NT2/D1 (cell line): ENCODE measurements around the gene RELN.
"Not testable (repeated sequence)": the region's sequence is repeated elsewhere in the genome, so short reads cannot be mapped to it uniquely, and the experiment has no call there.

Experiments used
- DNase-seq: peaks from one replicate; pipeline ENCODE4 v3.0.0-alpha.2; 2011; ENCODE audit warnings: low read depth, low spot score
- H3K27me3 ChIP-seq: 2 replicates; pipeline ENCODE4 v1.6.0; 2011; ENCODE audit warnings: mild to moderate bottlenecking; ENCODE audit not compliant: insufficient read length, insufficient read depth
- H3K36me3 ChIP-seq: 2 replicates; pipeline ENCODE4 v1.6.1; 2011; ENCODE audit warnings: mild to moderate bottlenecking, low read length, mixed read lengths; ENCODE audit not compliant: insufficient read depth, insufficient read length
- H3K4me1 ChIP-seq: 2 replicates; pipeline ENCODE4 v1.5.1; 2011; ENCODE audit not compliant: insufficient read depth, insufficient read length
- H3K4me3 ChIP-seq: 2 replicates; pipeline ENCODE4 v1.5.1; 2011; ENCODE audit warnings: low read depth; ENCODE audit not compliant: insufficient read length
- H3K9ac ChIP-seq: 2 replicates; pipeline ENCODE4 v1.6.0; 2011; ENCODE audit warnings: low read depth; ENCODE audit not compliant: insufficient read length
- H3K9me3 ChIP-seq: 2 replicates; pipeline ENCODE4 v1.5.1; 2011; ENCODE audit warnings: mild to moderate bottlenecking, low read length; ENCODE audit not compliant: insufficient read depth
- SUZ12 ChIP-seq: IDR thresholded peaks from 2 replicates; pipeline ENCODE4 v1.6.1; 2011; ENCODE audit not compliant: insufficient read length, insufficient read depth; ENCODE audit errors: extremely low read depth
- YY1 ChIP-seq: IDR thresholded peaks from 2 replicates; pipeline ENCODE4 v1.6.1; 2011; ENCODE audit not compliant: insufficient read length, insufficient read depth
- ZNF274 ChIP-seq: IDR thresholded peaks from 2 replicates; pipeline ENCODE4 v1.6.1; 2011; ENCODE audit warnings: mild to moderate bottlenecking, low read depth, low read length

The RELN gene

DNA sequence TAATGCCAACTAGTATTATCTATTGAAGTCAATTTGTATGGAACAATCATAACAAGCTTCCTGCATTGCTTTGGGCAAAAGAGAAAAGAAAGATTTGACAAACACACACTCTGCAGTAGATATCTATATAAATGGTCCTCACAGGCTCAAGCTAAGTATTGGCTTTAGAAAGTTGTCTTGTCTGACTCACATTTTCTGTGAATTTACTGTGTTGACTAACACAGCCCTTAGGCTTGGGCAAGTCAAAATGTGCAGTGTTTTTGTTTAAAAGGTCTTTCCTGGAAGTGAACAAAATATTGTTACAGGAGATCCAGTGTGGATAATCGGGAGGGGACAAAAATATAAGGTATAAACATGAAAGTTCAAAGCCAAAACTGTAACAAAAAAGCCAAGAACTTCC lies 194.4 kb downstream of the RELN start:
- TF ChIP-seq YY1 (no peak), SUZ12 (no peak)
- Histone ChIP-seq H3K27me3 (no peaks in the 10 kb centered on the region), H3K9me3 (no peaks in the 10 kb centered on the region), H3K4me3 (no peak overlapping the region), H3K9ac (no peak overlapping the region), H3K4me1 (no peaks in the 10 kb centered on the region), H3K36me3 (no peaks in the 10 kb centered on the region)
- DNase-seq, result no peak

- DNase-seq, result no peak
- no peak overlapping the region for H3K9ac ChIP-seq
- no peaks in the 10 kb centered on the region for H3K9me3 ChIP-seq
- no peaks in the 10 kb centered on the region for H3K36me3 ChIP-seq
- no peaks in the 10 kb centered on the region for H3K4me1 ChIP-seq
- no peaks in the 10 kb centered on the region for H3K27me3 ChIP-seq
- no peak overlapping the region for H3K4me3 ChIP-seq
- TF ChIP-seq YY1 (no peak), SUZ12 (no peak), ZNF274 (no peak)
Measured at GRCh38 chr7:103794424-103794823, 195.0 kb downstream of the RELN start.

- Histone ChIP-seq H3K4me1 (no peaks in the 10 kb centered on the region), H3K9me3 (no peaks in the 10 kb centered on the region), H3K9ac (no peak overlapping the region), H3K4me3 (no peak overlapping the region), H3K27me3 (no peaks in the 10 kb centered on the region), H3K36me3 (no peaks in the 10 kb centered on the region)
- no peak for DNase-seq
- TF ChIP-seq ZNF274 (no peak), SUZ12 (no peak), YY1 (no peak)
Measured at GRCh38 chr7:103793614-103794013, 195.8 kb downstream of the RELN start.

GRCh38 chr7:103791894-103792293 lies 197.6 kb downstream of the RELN start:
- Histone ChIP-seq H3K9me3 (no peaks in the 10 kb centered on the region), H3K4me3 (no peak overlapping the region), H3K36me3 (no peaks in the 10 kb centered on the region), H3K4me1 (no peaks in the 10 kb centered on the region), H3K9ac (no peak overlapping the region), H3K27me3 (no peaks in the 10 kb centered on the region)
- no peak for DNase-seq
- TF ChIP-seq YY1, result no peak
- no peak for TF ChIP-seq SUZ12

GRCh38 chr7:103787041-103787440 lies 202.4 kb downstream of the RELN start:
- DNase-seq, H3K9ac ChIP-seq, H3K36me3 ChIP-seq, H3K27me3 ChIP-seq, H3K9me3 ChIP-seq, H3K4me1 ChIP-seq, H3K4me3 ChIP-seq: not testable (repeated sequence)

DNA sequence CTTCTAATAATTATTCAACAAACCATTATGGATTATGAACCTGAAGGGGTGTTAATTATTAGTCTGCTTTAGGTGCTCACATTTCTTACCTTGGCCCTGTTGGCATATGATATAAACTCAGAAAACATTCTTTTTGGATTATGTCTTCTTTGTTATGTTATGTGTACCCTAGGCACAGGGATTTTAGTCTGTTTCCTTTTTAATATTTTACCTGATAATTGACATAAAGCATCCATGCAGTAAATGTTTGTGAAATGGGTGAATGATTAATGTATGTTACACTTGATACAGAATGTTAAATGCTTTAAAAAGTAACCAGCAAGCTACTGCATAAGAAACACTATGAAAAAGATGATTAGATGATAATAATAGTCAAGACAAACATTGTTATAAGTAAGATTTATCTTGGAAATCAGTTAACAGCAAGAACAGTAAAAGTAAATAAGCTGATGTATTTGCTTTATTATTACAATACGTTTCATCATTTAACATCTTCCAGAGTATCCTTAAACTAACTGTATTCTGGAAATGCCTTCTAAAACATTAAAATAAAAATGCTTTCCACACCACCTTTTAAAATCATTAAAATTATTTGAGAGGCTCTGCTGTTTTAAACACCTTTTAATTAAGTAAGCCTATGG lies 204.7 kb downstream of the RELN start:
- no peaks in the 10 kb centered on the region for H3K9me3 ChIP-seq
- H3K4me1 ChIP-seq, result no peaks in the 10 kb centered on the region
- H3K27me3 ChIP-seq, result no peaks in the 10 kb centered on the region
- DNase-seq, result no peak
- no peaks in the 10 kb centered on the region for H3K36me3 ChIP-seq
- TF ChIP-seq ZNF274, result no peak
- no peak for TF ChIP-seq YY1
- H3K4me3 ChIP-seq, result no peak overlapping the region
- no peak overlapping the region for H3K9ac ChIP-seq

DNA sequence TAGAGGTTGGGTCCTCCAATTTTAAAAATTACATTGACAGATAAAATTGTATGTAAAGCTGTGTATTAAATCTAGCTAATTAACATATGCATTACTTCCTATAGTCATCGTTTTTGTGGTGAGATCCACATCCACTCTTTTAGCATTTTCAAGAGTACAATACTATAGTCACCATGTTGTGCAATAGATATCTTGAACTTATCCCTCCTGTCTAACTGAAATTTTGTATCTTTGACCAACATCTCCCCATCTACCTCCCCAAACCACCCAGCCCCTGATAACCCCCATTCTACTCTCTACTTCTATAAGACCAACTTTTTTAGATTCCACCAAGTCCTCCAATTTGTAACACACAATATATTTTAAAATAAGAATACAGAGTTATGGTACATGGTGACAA lies 208.0 kb downstream of the RELN start:
- DNase-seq, result no peak
- no peaks in the 10 kb centered on the region for H3K9me3 ChIP-seq
- H3K36me3 ChIP-seq, result no peaks in the 10 kb centered on the region
- H3K4me3 ChIP-seq, result no peak overlapping the region
- H3K27me3 ChIP-seq, result no peaks in the 10 kb centered on the region
- no peak overlapping the region for H3K9ac ChIP-seq
- no peaks in the 10 kb centered on the region for H3K4me1 ChIP-seq
- TF ChIP-seq ZNF274 (no peak), YY1 (no peak), SUZ12 (no peak)

DNA sequence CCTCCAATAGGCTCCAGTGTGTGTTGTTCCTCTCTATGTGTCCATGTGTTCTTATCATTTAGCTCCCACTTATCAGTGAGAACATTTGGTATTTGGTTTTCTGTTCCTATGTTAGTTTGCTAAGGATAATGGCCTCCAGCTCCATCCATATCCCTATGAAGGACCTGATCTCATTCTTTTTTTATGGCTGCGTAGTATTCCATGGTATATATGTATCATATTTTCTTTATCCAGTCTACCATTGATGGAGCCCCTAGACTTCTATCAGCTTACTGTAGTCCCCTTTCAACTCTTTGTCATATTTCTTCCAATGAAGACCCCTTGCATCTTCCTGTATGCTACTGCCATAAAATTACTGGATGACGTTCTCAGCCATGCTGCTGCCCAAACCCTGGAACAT lies 208.9 kb downstream of the RELN start:
- H3K4me1 ChIP-seq, H3K27me3 ChIP-seq, H3K4me3 ChIP-seq, H3K9ac ChIP-seq, DNase-seq, H3K36me3 ChIP-seq, H3K9me3 ChIP-seq: not testable (repeated sequence)
